CD4-positive, alpha-beta T cell treated with Interferon alpha-2 for 1 hour (primary cell): Measurements from ENCODE around the gene TTN.

Experiments
- DNase-seq, 2 donors: peaks; one replicate each; pipeline ENCODE4 v3.0.0-alpha.2; 2020 to 2022

TTN gene

DNA sequence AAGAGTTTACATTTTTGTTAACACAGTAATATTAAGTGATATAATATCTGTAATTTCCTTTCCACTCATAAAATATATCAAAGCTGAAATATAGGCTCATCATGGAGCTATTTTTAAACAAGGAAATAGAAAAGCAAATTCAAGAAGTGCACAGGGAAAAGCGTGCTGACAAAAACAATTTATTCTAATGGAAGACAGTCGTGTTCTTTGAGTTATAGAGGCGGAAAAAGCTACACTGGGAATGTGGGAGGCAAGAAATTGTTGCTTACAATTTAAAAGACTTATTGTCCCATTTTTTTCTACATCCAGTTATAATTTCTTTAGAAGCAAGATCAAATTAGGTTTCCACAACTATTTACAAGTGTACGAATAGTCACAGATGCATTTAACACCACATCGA, 3.2 kb upstream of the TTN start:
- DNase-seq, result no peak

DNA sequence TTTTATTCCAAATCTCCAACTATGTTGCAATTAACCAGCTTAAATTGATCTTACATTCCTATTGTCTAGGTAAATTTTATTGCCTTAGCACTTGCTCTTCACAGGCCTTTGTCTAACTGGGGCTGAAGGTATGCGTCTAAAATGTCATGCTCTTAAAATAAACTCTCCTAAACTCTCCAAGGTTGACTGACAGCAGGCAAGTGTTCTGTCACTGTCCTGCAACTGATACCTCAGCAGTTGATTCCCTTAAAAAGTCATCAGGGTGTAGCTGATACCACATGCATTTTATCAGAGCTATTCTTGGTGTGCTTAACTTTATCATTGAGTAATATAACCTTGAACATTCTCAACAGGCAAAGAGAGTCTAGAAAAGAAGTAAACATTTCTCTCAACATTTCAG, 680 bp downstream of the TTN start:
- no peak for DNase-seq

- no peak for DNase-seq
Measured at GRCh38 chr2:178805457-178805856, 1.8 kb downstream of the TTN start.

GRCh38 chr2:178804791-178805190, 2.4 kb downstream of the TTN start:
- DNase-seq, result no peak

- no peak for DNase-seq
Measured at GRCh38 chr2:178800510-178800909, 6.7 kb downstream of the TTN start.

DNA sequence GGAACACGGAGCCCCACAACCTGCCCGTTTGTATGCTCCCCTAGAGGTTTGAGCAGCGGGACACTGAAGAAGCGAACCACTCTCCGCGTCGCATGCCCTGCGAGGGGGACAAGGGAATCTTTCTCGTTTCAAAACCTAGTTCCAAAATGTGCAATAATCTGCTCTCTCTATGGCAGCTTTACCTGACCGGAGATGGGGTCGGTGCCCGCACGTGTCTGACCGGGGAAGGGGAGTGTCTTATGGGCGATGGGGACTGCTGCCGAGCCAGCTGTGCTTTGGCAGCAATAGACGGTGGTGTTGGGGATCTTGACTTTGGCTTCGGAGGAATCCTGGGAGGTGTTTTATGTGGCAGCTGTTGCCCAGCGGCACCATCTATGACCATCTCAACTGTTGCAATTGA, 7.9 kb downstream of the TTN start:
- no peak for DNase-seq

DNA sequence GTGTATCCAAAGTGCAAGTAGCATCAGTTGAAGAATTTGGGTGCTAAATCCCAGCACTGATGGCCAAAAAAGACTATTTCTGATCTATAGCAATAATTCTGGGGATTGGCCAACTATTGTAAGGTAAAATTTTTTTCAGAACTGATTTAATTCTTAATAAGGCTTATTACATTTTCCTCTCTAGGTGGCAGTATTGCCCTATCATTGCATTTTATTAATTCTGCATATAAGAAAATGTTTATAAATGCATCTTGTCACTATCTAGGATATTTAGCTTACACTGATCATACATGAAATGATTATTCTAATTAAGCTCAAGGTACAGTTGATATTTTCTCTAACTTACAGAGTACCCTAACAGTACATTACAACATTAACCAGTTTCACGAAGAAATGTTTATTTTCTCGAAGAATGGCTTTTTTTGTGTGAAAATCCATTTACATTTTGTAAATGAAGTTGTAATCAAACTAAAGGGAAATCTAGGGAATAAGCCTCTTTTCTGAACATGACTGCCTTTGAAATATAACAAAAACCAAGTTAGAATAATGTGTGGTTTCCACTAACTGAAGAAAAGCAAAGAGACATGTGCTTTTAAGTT, 11.0 kb downstream of the TTN start:
- DNase-seq, result peak in 1 of 2 donors; percentile 23

DNA sequence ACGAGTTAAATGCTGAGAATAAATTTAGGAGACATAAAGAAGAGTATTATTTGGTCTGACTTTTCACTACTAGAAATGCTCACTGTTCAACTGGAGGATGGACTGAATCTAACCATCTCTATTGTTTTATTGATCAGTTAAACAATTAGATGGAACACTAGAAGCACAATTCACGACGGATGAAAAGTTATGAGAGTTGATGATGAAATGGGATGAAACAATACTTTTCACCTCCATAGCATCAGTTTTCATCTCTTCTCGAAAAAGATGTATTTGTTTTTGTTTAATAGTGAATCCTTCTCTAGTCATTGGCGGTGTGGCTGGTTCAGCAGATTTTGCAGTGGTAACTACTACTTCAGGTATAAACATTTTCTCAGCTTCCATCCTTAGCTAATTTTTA, 19.3 kb downstream of the TTN start:
- DNase-seq, result no peak

DNA sequence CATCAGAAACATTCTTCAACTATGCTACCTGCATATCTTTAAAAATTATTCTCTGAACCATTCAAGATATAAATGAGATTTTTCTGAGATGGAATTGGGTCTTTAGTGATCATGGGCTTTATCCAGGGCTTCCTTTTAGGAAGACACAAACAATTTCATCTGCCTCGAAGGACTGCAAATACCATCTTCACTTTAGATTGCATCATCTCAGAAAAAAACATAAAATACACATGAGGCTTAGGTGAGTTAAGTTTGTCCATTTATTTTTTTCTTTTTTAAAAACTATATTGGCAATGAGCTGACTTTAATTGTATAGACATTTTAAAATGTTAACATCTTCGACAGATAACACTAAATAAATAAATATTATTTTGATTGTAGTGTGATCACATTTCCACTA, 20.1 kb downstream of the TTN start:
- no peak for DNase-seq

- no peak for DNase-seq
Measured at GRCh38 chr2:178783889-178784288, 23.3 kb downstream of the TTN start.

DNA sequence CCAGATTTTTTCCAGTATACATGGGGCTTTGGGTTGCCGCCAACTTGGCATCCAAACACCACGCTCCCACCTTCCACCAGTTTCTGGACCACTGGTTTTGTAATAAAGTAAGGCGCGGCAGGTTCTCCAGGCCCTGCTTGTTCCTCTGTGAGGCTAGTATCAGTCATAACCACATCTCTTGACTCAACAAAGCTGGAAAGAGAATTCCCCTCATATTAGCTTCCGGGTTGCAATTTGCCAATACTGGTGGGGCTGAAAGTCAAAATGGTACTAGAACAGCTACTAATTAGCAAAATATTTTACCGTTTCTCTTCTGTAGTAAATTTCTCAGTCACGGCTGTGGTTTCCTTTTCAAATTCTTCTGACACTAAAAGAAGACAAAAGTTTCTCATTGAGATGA, 25.0 kb downstream of the TTN start:
- no peak for DNase-seq

DNA sequence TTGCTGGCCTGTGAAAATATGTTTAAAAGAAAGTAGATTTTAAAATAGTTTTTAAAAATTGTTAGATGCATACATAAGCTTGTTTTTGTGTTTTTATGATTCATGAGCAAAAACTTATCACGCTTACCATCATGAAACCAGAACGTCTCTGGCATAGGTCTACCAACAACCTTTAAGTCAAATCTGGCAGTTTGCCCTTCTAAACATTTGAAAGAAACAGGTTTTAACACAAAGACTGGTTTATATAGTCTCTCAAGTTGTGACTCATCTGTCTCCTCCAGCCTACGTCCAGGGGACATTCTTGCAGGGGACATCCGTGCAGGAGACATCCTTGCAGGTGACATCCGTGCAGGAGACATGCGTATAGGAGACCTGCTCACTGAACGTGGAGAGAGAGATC, 29.6 kb downstream of the TTN start:
- DNase-seq, result no peak

GRCh38 chr2:178776751-178777150, 30.5 kb downstream of the TTN start:
- DNase-seq, result no peak

- DNase-seq, result no peak
Measured at GRCh38 chr2:178775975-178776374, 31.2 kb downstream of the TTN start.

DNA sequence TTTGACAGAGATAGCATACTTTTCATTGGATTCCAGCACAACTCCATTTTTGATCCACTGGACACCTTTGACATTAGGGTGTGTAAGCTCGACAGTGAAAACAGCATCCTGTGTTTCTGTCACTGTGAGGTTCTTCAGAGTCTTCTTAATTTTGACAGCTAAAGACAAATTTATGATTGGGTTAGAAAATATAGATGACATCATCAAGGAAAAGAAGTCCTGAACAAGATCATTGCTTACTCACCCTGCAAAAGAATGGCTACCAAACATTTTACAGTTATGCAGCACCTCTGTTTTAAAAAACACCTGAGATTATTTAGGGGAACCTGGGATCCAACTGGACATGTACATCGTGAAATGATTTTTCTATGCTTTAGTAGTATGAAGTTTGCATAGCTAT, 36.7 kb downstream of the TTN start:
- DNase-seq, result no peak

DNA sequence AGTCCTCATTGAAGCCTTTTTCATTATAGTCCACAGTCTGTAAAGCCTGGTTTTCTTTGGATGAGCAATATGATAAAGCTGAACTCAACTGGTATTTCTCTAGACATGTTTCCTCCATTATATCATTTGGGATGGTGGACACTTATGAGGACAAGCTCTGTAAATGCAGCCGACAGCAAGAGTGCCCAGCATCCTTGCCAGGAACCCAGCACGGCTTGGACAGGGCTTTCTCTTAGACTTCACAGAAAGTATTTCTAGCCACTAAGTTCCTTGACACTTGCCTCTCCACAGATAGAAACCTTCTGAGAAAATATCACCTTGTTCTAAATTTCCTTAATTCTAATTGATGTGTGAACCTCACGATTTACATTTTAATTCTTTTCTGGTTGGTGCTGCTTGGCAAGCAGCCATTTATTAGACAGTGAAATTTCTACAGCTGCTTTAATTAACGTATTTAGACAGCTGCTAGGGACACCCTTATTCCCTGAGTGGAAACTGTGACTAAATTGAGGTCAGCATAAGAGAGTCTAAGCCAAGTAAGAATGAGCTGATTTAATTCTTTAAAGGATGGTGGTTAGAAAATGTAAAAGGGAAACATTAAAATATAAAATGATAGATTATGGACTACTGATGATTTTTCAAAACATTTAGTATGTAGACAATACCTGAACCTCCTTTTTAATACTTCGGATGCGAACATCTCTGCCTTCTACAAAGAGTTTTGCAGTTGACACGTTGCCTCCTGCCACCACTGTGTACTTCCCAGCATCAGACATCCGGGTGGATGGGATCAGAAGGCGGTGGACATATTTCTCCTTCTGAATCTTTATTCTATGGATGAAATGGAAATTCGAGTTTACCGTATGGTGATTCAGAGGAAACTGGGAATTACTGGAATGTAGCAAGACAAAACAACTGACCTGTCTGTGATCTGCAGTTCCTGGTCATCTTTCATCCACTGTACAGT, 39.8 kb downstream of the TTN start:
- no peak for DNase-seq

DNA sequence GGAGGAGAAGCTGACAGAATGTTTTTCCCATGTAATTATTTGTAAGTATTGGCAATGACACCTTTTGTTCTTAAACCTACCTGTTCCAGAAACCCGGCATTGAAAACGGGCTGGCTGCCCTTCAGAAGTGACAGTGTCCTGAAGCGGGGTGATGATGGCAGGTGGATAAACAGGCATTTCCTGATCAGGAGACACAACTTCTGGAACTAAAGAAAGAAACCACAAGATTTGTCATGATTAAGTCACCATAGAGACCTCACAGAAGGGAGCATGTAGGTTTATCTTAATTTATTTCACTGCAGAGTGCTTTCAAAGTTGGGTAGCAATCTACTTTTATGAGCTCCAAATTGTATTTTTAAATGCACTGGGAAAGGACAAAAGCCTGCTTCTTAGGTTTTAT, 43.1 kb downstream of the TTN start:
- DNase-seq, result no peak

- DNase-seq, result peak; percentile 4 to 39
Measured at GRCh38 chr2:178761759-178762371, 45.4 kb downstream of the TTN start.

DNA sequence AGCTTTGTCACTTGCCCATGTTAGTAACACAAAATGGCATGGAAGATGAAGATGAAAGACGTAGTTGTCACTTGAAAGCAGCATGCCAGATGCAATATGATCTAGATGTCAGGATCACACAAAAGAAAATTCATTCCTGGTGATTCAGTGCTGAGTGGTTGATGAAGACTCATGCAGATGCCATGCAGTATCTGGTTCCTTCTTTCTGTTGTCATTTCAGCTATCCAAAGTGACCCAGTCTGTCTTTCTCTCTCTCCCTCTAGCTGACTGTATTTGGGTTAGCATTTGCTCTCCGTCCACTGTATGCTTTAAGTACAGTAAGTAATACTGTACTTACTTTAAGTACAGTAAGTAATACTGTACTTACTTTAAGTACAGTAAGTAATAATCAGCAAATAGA, 50.4 kb downstream of the TTN start:
- no peak for DNase-seq

DNA sequence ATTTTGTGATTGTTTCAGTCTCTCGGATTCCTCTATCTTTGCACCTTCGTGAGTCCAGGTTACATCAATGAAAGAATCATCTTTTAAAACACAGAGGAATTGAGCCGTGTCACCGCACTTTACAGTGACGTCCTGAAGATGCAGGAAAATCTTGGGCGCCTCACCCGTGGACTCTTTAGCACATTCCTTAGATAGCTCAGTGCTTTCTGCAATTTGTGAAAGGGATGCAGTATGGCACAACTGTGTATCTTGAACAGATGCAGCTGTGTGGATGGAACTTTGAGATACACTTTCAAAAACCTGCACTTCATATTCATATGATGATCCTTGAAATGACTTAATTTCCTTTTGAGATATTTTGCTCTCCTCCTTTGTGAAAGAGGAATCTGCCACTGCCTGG, 50.9 kb downstream of the TTN start:
- DNase-seq, result no peak

DNA sequence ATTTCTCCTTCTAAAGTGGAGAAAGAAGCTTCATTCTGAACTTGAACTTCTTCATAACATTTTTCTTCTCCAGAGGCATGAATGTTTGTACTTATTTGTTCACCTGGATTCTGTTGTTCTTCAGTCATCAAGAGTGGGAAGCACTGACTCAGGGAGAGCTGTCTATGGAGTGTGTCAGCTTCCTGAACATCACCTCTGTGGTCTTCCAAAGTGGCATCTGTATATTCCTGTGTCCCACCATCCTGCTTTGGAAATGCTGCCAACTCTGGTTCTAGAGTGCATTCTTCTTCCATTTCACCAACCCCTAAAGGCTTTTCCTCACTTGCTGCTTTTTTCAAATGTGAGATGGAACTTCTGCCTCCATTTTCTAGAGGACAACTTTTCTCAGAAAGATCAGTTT, 59.5 kb downstream of the TTN start:
- DNase-seq, result no peak

GRCh38 chr2:178734518-178734917, 72.7 kb downstream of the TTN start:
- no peak for DNase-seq

DNA sequence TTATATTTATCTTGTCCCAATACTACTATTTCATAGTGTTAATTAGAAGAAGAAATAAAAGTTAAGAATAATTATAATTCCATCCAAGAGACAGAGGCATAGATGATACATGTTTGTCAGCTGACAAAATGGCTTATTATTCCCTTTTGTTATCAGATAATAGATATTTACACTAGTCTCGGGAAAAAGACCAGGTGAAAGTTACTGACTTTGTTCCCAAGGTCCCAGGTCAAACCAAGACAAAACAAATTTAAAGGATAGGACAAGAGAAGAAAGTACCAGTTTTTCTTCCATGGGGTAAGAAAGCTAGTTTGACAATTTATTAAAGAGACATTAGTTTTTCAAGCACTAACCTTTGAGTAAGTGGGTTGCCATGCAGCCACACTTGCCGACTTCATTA, 73.2 kb downstream of the TTN start:
- no peak for DNase-seq

DNA sequence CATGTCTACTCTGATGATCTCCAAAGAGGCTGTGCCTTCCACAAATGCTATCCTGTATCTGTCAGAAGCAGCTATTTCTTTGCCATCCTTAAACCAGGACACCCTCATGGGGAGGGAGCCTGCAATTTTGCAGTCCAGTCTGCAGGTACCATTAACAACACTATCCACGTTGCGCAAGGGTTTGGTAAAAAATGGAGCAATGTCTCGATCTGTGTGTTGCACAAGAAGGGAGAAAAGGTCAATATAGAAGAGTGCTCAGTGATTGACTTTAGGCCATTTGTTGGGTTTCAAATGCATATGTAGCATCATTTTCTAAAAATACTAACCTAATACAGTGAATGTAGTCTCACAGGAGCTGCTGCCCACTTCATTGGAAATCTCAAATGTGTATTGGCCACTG, 74.3 kb downstream of the TTN start:
- DNase-seq, result no peak
